Lung (tissue), 12 donors: Measurements from ENCODE around the gene SNCG. TPM values are rescaled to one million over a fixed set of nuclear protein-coding genes. Genes with fewer than 3 reads are reported as not detected.

Source experiments
- ATAC-seq: fragments of 200-7000 bp; cut with Tn5 transposase; one replicate; pipeline ENCODE4 v1.9.1; 2020; ENCODE audit warnings: moderate number of reproducible peaks; ENCODE audit not compliant: insufficient read depth, low FRiP score
- DNase-seq, 3 donors: peaks; one replicate each; pipeline ENCODE4 v3.0.0-alpha.2; 2013 to 2017
- H3K27ac ChIP-seq, 2 donors: one replicate each; pipeline ENCODE4 v1.5.1; 2013; ENCODE audit warnings: mild to moderate bottlenecking in 2 of 2, moderate library complexity in 2 of 2, control low read depth in 1 of 2, inconsistent platforms in 1 of 2, low read depth in 1 of 2, low read length in 1 of 2
- H3K27me3 ChIP-seq, 3 donors: one replicate each; pipeline ENCODE4 v1.5.1; 2013; ENCODE audit warnings: low read length in 2 of 3; ENCODE audit not compliant: control insufficient read depth in 3 of 3, insufficient read depth in 3 of 3
- H3K36me3 ChIP-seq, 4 donors: one replicate each; pipeline ENCODE4 v1.5.1; 2013; ENCODE audit warnings: low read length in 4 of 4, mild to moderate bottlenecking in 1 of 4, moderate library complexity in 1 of 4; ENCODE audit not compliant: control insufficient read depth in 4 of 4, insufficient read depth in 4 of 4
- H3K4me1 ChIP-seq, 5 donors: one replicate each; pipeline ENCODE4 v1.5.1; 2013; ENCODE audit warnings: low read length in 5 of 5, mild to moderate bottlenecking in 2 of 5, moderate library complexity in 1 of 5; ENCODE audit not compliant: control insufficient read depth in 5 of 5, insufficient read depth in 5 of 5
- H3K4me3 ChIP-seq: one replicate; pipeline ENCODE4 v1.5.1; 2013; ENCODE audit warnings: mild to moderate bottlenecking, control low read depth, moderate library complexity
- H3K9ac ChIP-seq, 2 donors: one replicate each; pipeline ENCODE4 v1.5.1; 2013; ENCODE audit warnings: low read length in 2 of 2, control low read depth in 1 of 2; ENCODE audit not compliant: insufficient read depth in 1 of 2
- H3K9me3 ChIP-seq, 4 donors: one replicate each; pipeline ENCODE4 v1.5.1; 2013; ENCODE audit warnings: low read length in 3 of 4, mild to moderate bottlenecking in 1 of 4, moderate library complexity in 1 of 4; ENCODE audit not compliant: control insufficient read depth in 4 of 4, insufficient read depth in 3 of 4
- CTCF ChIP-seq: IDR thresholded peaks from 2 replicates; pipeline ENCODE4 v1.5.1; 2012; ENCODE audit warnings: mild to moderate bottlenecking; ENCODE audit errors: control extremely low read depth, extremely low read depth
- WGBS, 2 donors: extraction: QIAGEN DNeasy Blood & Tissue Kit; methylation state at CpG; one replicate each; pipeline ENCODE4 v1.1.7; 2013; 5-methylcytosine and 5-hydroxymethylcytosine counted together
- polyA plus RNA-seq, 2 donors: library from polyadenylated mRNA; stranded (reverse); fragments of 200-250 nt; gene quantifications; one replicate each; pipeline ENCODE4 v1.2.1, GENCODE V29; 2013
- total RNA-seq, 2 donors: library from RNA; depleted of rRNA in 1 of 2; stranded (reverse); fragments of >200 nt in 1 of 2; gene quantifications; one replicate each; pipeline ENCODE4 v1.2.1, GENCODE V29; 2014 to 2021
- donor health status: control.
- donor health status: control.
- donor health status: Bipolar disorder and iron deficiency.
- donor health status: healthy.
- donor health status: DM: yes; HTN: yes; CAD: no.

SNCG gene
- total and polyA plus RNA-seq, 4 donors = 2.3 to 32.8 (median 14.3) TPM

GRCh38 chr10:86962981-86963310 lies 4.5 kb downstream of the SNCG start:
- TF ChIP-seq CTCF = no peak

GRCh38 chr10:86963341-86963919 lies 5.0 kb downstream of the SNCG start:
- ATAC-seq = no peak
- Histone ChIP-seq H3K4me1 (peaks cover 0 to 35% (median 27%) of the 10 kb centered on the region in 5 donors), H3K27ac (no peak overlapping the region), H3K9me3 (no peaks in the 10 kb centered on the region), H3K4me3 (no peak overlapping the region), H3K36me3 (no peaks in the 10 kb centered on the region), H3K9ac (no peak overlapping the region), H3K27me3 (peaks cover 0 to 7% (median 6%) of the 10 kb centered on the region in 3 donors)
- TF ChIP-seq CTCF = no peak
- 94% methylated on average over 12 of the region's 12 CpGs for WGBS, 2 donors
- DNase-seq = no peak

More at GRCh38 chr10:86962981-86963310, 4.5 kb downstream of the SNCG start:
- Histone ChIP-seq H3K9ac (no peak overlapping the region), H3K9me3 (no peaks in the 10 kb centered on the region), H3K4me3 (no peak overlapping the region), H3K36me3 (no peaks in the 10 kb centered on the region), H3K27ac (no peak overlapping the region), H3K4me1 (peaks cover 0 to 37% (median 25%) of the 10 kb centered on the region in 5 donors), H3K27me3 (peaks cover 0 to 6% (median 5%) of the 10 kb centered on the region in 3 donors)
- 92 to 97% methylated on average over 7 of the region's 7 CpGs for WGBS, 2 donors
- ATAC-seq = no peak
- no peak for DNase-seq

GRCh38 chr10:86964061-86964846 lies 5.9 kb downstream of the SNCG start:
- WGBS, 2 donors = 85 to 90% methylated on average over 13 of the region's 13 CpGs
- ATAC-seq = no peak
- H3K9me3 ChIP-seq = no peaks in the 10 kb centered on the region
- no peak for TF ChIP-seq CTCF
- peaks cover 0 to 34% (median 26%) of the 10 kb centered on the region in 5 donors for H3K4me1 ChIP-seq
- H3K9ac ChIP-seq = no peak overlapping the region
- no peak overlapping the region for H3K4me3 ChIP-seq
- peaks cover 0 to 12% (median 6%) of the 10 kb centered on the region in 3 donors for H3K27me3 ChIP-seq
- no peaks in the 10 kb centered on the region for H3K36me3 ChIP-seq
- H3K27ac ChIP-seq = no peak overlapping the region
- DNase-seq = no peak
